Trophoblast cell (in vitro differentiated cells and primary cell): ENCODE data around the gene SLC2A8.
A peak's percentile ranks its signal among the peaks of the same experiment; 100 is the strongest.

Experiments
- DNase-seq, 2 donors: peaks; one replicate each; pipeline ENCODE4 v3.0.0-alpha.2; 2016
- H2AFZ ChIP-seq: 2 replicates; pipeline ENCODE4 v1.6.1; 2013; ENCODE audit warnings: low read length, moderate library complexity, mild to moderate bottlenecking; ENCODE audit not compliant: insufficient read depth, poor library complexity
- H2AK5ac ChIP-seq: 2 replicates; pipeline ENCODE4 v1.6.1; 2013; ENCODE audit warnings: mild to moderate bottlenecking, low read length
- H2BK120ac ChIP-seq: 2 replicates; pipeline ENCODE4 v1.6.1; 2013; ENCODE audit warnings: low read length, mild to moderate bottlenecking, moderate library complexity; ENCODE audit not compliant: insufficient read depth, poor library complexity
- H2BK12ac ChIP-seq: 2 replicates; pipeline ENCODE4 v1.6.1; 2013; ENCODE audit warnings: mild to moderate bottlenecking, low read length, moderate library complexity
- H2BK5ac ChIP-seq: 2 replicates; pipeline ENCODE4 v1.6.1; 2013; ENCODE audit warnings: low read length, low read depth, moderate library complexity, mild to moderate bottlenecking; ENCODE audit not compliant: poor library complexity
- H3K14ac ChIP-seq: 2 replicates; pipeline ENCODE4 v1.6.1; 2013; ENCODE audit warnings: mild to moderate bottlenecking, low read length
- H3K18ac ChIP-seq: 2 replicates; pipeline ENCODE4 v1.6.1; 2013; ENCODE audit warnings: mild to moderate bottlenecking, low read length
- H3K23ac ChIP-seq: 2 replicates; pipeline ENCODE4 v1.6.1; 2013; ENCODE audit warnings: low read length
- H3K27ac ChIP-seq: 2 replicates; pipeline ENCODE4 v1.5.1; 2013; ENCODE audit warnings: low read depth, mild to moderate bottlenecking, inconsistent platforms, low read length, moderate library complexity
- H3K27me3 ChIP-seq: 2 replicates; pipeline ENCODE4 v1.6.1; 2013; ENCODE audit warnings: inconsistent platforms, mild to moderate bottlenecking, low read length, moderate library complexity; ENCODE audit not compliant: insufficient read depth
- H3K36me3 ChIP-seq, 2 experiments: 1 replicate in 1 of 2; 2 replicates in 1 of 2; pipeline ENCODE4 v1.6.1; 2013; ENCODE audit warnings: low read length in 2 of 2, mild to moderate bottlenecking in 2 of 2, moderate library complexity in 1 of 2; ENCODE audit not compliant: insufficient read depth in 2 of 2, control insufficient read depth in 1 of 2
- H3K4ac ChIP-seq: 2 replicates; pipeline ENCODE4 v1.6.1; 2013; ENCODE audit warnings: low read depth, mild to moderate bottlenecking, low read length, moderate library complexity
- H3K4me1 ChIP-seq, 2 experiments: 1 replicate in 1 of 2; 2 replicates in 1 of 2; pipeline ENCODE4 v1.6.1; 2013; ENCODE audit warnings: low read length in 2 of 2, mild to moderate bottlenecking in 2 of 2, moderate library complexity in 1 of 2; ENCODE audit not compliant: insufficient read depth in 2 of 2, control insufficient read depth in 1 of 2
- H3K4me2 ChIP-seq: 2 replicates; pipeline ENCODE4 v1.6.1; 2013; ENCODE audit warnings: inconsistent platforms, mild to moderate bottlenecking, low read length, moderate library complexity
- H3K4me3 ChIP-seq: 2 replicates; pipeline ENCODE4 v1.5.1; 2013; ENCODE audit warnings: mild to moderate bottlenecking, low read depth, low read length, inconsistent platforms
- H3K79me1 ChIP-seq: one replicate; pipeline ENCODE4 v1.6.1; 2013; ENCODE audit warnings: low read length
- H3K79me2 ChIP-seq: 2 replicates; pipeline ENCODE4 v1.6.1; 2013; ENCODE audit warnings: low read length, mild to moderate bottlenecking; ENCODE audit not compliant: control insufficient read depth, insufficient read depth, poor library complexity
- H3K9ac ChIP-seq: 2 replicates; pipeline ENCODE4 v1.6.1; 2013; ENCODE audit warnings: mild to moderate bottlenecking, low read length
- H3K9me3 ChIP-seq: 2 replicates; pipeline ENCODE4 v1.6.1; 2013; ENCODE audit warnings: low read depth, mild to moderate bottlenecking, control low read depth, inconsistent platforms, low read length; ENCODE audit not compliant: insufficient read depth
- H4K12ac ChIP-seq: 2 replicates; pipeline ENCODE4 v1.6.1; 2013; ENCODE audit warnings: low read depth, mild to moderate bottlenecking, low read length, moderate library complexity
- H4K8ac ChIP-seq: 2 replicates; pipeline ENCODE4 v1.6.1; 2013; ENCODE audit warnings: low read depth, mild to moderate bottlenecking, low read length, moderate library complexity
- H4K91ac ChIP-seq: one replicate; pipeline ENCODE4 v1.6.1; 2013; ENCODE audit warnings: low read depth, mild to moderate bottlenecking, low read length, moderate library complexity
- WGBS: extraction: QIAGEN DNeasy Blood & Tissue Kit; methylation state at CpG from one replicate; pipeline ENCODE4 v1.1.7; 2013; ENCODE audit warnings: missing lambda C conversion rate; ENCODE audit not compliant: insufficient read length, insufficient coverage; ENCODE audit errors: extremely low coverage; 5-methylcytosine and 5-hydroxymethylcytosine counted together

The SLC2A8 gene

DNA sequence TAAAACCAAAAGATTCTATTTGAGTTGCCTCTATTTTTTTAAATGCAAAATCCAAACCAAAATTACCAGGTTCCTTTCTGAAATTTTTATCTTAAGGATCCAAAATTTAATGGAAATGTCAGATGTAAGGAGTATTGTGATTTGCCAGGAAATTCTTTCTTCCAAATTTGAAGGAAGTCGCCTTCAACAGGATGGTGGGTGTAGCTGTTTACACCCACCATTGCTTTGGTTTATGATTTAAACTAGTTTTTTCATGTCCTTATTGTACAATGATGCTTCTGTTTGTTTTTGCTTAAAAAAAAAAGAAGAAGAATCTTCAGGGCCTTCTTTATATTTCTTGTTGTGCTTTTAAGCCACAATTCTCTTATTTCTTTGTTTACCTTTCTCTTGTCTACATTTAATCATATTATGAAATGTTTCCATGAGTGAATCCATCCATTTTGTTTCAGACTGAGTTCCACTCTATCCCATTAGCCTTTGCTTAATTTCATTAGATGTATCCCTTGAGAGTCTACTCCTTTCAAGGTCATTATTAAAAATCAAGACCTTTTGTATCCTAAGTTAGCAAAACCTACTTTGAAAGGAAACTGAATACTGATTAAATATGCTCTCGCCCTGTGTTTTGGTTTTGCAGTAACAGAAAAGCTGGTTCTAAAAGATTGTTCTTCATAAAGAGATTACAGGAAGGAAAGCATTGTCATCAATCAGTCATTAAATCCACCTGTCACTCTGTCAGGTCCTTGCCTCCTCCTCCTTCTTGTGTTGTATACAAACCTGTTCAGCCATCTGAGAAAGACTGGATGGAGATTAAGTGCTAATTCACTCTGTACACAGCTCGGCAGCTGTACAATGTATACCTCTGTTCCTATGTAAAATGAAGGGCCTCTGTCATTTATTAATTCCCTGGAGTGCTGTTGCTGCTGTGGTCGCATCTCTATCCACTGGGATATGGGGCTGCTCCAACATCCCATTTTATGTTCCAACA, 45.5 kb upstream of the SLC2A8 start:
- H3K23ac ChIP-seq: no peak overlapping the region
- no peak overlapping the region for H4K91ac ChIP-seq
- H3K79me2 ChIP-seq: no peaks in the 10 kb centered on the region
- peaks cover 7% of the 10 kb centered on the region for H3K79me1 ChIP-seq
- H2BK5ac ChIP-seq: no peak overlapping the region
- H3K14ac ChIP-seq: no peak overlapping the region
- H3K27me3 ChIP-seq: no peaks in the 10 kb centered on the region
- no peak overlapping the region for H3K18ac ChIP-seq
- H2BK120ac ChIP-seq: no peak overlapping the region
- H2AK5ac ChIP-seq: no peak overlapping the region
- H2AFZ ChIP-seq: no peak overlapping the region
- H3K4me3 ChIP-seq: no peak overlapping the region
- no peak overlapping the region for H4K8ac ChIP-seq
- H3K36me3 ChIP-seq: no peaks in the 10 kb centered on the region
- H3K4ac ChIP-seq: no peak overlapping the region
- H3K9me3 ChIP-seq: no peaks in the 10 kb centered on the region
- H3K4me2 ChIP-seq: no peak overlapping the region
- no peak overlapping the region for H4K12ac ChIP-seq
- peaks cover 7 to 10% of the 10 kb centered on the region in 2 experiments for H3K4me1 ChIP-seq
- WGBS: no CpG with 5 or more reads among the region's 4 CpGs
- no peak overlapping the region for H3K27ac ChIP-seq
- no peak overlapping the region for H3K9ac ChIP-seq
- H2BK12ac ChIP-seq: no peak overlapping the region
- no peak for DNase-seq

DNA sequence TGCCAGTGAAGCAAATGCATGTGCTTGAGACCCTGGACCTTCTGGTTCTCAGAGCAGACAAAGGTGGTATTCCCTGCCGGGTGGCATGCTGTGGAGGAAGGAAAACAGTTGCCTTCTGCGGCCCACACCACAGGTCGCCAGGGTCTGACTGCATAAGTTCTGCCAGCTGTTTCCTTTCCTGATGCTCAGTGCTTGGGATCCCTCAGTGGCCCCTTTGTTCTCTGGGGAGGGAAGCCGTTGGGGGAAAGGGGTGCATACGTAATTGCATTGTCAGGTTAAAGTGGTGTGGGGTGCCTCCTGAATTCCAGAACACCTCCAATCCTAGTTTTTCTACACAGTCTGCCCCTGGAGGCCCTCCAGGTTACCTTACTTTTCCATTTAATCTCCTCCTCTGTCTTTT, 43.1 kb upstream of the SLC2A8 start:
- no peaks in the 10 kb centered on the region for H3K36me3 ChIP-seq
- peak overlapping the region; percentile 3 for H2BK5ac ChIP-seq
- peak overlapping the region; percentile 42 for H3K18ac ChIP-seq
- no peaks in the 10 kb centered on the region for H3K79me2 ChIP-seq
- H4K12ac ChIP-seq: no peak overlapping the region
- H4K91ac ChIP-seq: peak overlapping the region; percentile 40
- H3K4me1 ChIP-seq: peaks cover 12 to 15% of the 10 kb centered on the region in 2 experiments
- H2BK12ac ChIP-seq: peak overlapping the region; percentile 9
- H3K9ac ChIP-seq: no peak overlapping the region
- H3K4ac ChIP-seq: no peak overlapping the region
- H2AK5ac ChIP-seq: peak overlapping the region; percentile 52
- peak overlapping the region; percentile 2 for H3K14ac ChIP-seq
- no peak overlapping the region for H3K23ac ChIP-seq
- H3K4me2 ChIP-seq: no peak overlapping the region
- H3K4me3 ChIP-seq: no peak overlapping the region
- peaks cover 11% of the 10 kb centered on the region for H3K79me1 ChIP-seq
- DNase-seq: no peak
- H2AFZ ChIP-seq: no peak overlapping the region
- peak overlapping the region; percentile 33 for H2BK120ac ChIP-seq
- no CpG with 5 or more reads among the region's 5 CpGs for WGBS
- H3K27ac ChIP-seq: peak overlapping the region; percentile 37
- H4K8ac ChIP-seq: peak overlapping the region; percentile 7
- no peaks in the 10 kb centered on the region for H3K9me3 ChIP-seq
- no peaks in the 10 kb centered on the region for H3K27me3 ChIP-seq

DNA sequence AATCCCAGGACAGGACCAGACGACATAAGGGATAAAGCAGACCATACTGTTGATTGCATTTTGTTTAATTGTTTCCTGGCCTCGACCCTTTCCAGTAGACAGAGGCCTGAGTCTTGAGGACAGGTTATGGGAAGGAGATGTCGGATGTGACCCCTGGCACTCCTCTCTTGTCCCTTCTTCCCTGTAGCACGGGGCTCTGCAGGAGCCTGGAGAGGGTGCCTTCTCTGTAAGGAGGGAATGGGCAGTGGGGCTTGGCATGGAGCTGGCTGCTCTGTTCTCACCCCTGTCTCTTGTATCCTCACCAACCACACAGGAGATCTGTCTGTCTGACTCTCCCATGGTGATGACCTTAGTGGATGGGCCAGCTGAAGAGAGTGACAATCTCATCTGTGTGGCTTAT, 40.1 kb upstream of the SLC2A8 start:
- no peaks in the 10 kb centered on the region for H3K36me3 ChIP-seq
- no peak overlapping the region for H2BK5ac ChIP-seq
- H3K18ac ChIP-seq: peak overlapping the region; percentile 46
- no peaks in the 10 kb centered on the region for H3K9me3 ChIP-seq
- H3K27ac ChIP-seq: no peak overlapping the region
- no peak overlapping the region for H3K4me2 ChIP-seq
- no CpG with 5 or more reads among the region's 4 CpGs for WGBS
- H4K91ac ChIP-seq: peak overlapping the region; percentile 45
- H3K23ac ChIP-seq: no peak overlapping the region
- peaks cover 19 to 21% of the 10 kb centered on the region in 2 experiments for H3K4me1 ChIP-seq
- no peak overlapping the region for H3K9ac ChIP-seq
- no peak for DNase-seq
- no peaks in the 10 kb centered on the region for H3K27me3 ChIP-seq
- peak overlapping the region; percentile 39 for H3K4ac ChIP-seq
- peak overlapping the region; percentile 64 for H2BK120ac ChIP-seq
- no peak overlapping the region for H3K4me3 ChIP-seq
- peak overlapping the region; percentile 85 for H2AK5ac ChIP-seq
- peaks cover 14% of the 10 kb centered on the region for H3K79me1 ChIP-seq
- no peak overlapping the region for H4K12ac ChIP-seq
- H3K14ac ChIP-seq: peak overlapping the region; percentile 42
- peak overlapping the region; percentile 25 for H2BK12ac ChIP-seq
- H3K79me2 ChIP-seq: no peaks in the 10 kb centered on the region
- no peak overlapping the region for H4K8ac ChIP-seq
- no peak overlapping the region for H2AFZ ChIP-seq

DNA sequence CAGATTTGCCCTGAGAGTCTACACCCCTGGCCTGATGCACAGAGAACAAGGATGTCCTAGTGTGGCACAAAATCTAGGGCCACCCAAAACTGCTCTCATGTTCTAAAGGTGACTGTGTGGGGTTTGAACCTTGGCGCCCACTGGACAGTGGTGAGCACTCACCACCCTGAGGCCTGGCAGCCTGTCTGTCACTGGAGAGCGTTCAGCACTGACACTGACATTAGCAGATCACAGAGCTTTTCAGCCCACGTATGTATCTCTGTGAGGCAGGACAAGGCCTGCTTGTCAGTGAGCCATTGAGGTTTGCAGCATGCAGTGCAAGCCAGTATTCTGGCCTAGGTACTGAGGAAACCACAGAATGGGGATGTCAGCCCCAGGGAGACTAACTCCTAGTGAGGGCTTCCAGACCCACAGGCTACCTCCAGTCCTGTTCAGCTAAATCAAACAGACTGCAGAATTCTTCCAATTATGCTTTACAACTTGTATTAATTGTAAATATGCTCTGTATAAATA, 38.9 kb upstream of the SLC2A8 start:
- H3K36me3 ChIP-seq: no peaks in the 10 kb centered on the region
- peak overlapping the region; percentile 0 for H2BK5ac ChIP-seq
- no peak overlapping the region for H3K9ac ChIP-seq
- H3K4me1 ChIP-seq: peaks cover 19 to 21% of the 10 kb centered on the region in 2 experiments
- no peak overlapping the region for H3K4me2 ChIP-seq
- H4K91ac ChIP-seq: peak overlapping the region; percentile 1
- no peak overlapping the region for H2AFZ ChIP-seq
- WGBS: no CpG with 5 or more reads among the region's 3 CpGs
- H3K27me3 ChIP-seq: no peaks in the 10 kb centered on the region
- DNase-seq: no peak
- peak overlapping the region; percentile 22 for H2AK5ac ChIP-seq
- peak overlapping the region; percentile 14 for H3K27ac ChIP-seq
- H2BK12ac ChIP-seq: peak overlapping the region; percentile 29
- H4K12ac ChIP-seq: no peak overlapping the region
- peaks cover 14% of the 10 kb centered on the region for H3K79me1 ChIP-seq
- no peak overlapping the region for H4K8ac ChIP-seq
- no peak overlapping the region for H3K4me3 ChIP-seq
- no peak overlapping the region for H3K14ac ChIP-seq
- no peak overlapping the region for H3K23ac ChIP-seq
- no peak overlapping the region for H3K4ac ChIP-seq
- H3K9me3 ChIP-seq: no peaks in the 10 kb centered on the region
- H3K79me2 ChIP-seq: no peaks in the 10 kb centered on the region
- no peak overlapping the region for H3K18ac ChIP-seq
- H2BK120ac ChIP-seq: peak overlapping the region; percentile 23
